Neural progenitor cell (in vitro differentiated cells): ENCODE results near the gene SPRR2A. TPM values are rescaled to one million over a fixed set of nuclear protein-coding genes. Genes with fewer than 3 reads are reported as not detected.
"Not testable (repeated sequence)": the region's sequence is repeated elsewhere in the genome, so short reads cannot be mapped to it uniquely, and the experiment has no call there.

Source experiments
- DNase-seq: peaks from one replicate; pipeline ENCODE4 v3.0.0-alpha.2; 2016; ENCODE audit warnings: low spot score
- H2AFZ ChIP-seq: fragments of 200-600 bp; sonication (generic); replicated peaks from 2 replicates; pipeline ENCODE4 v1.6.1; 2016; ENCODE audit warnings: antibody characterized with exemption
- H3F3A ChIP-seq: fragments of 200-600 bp; sonication (generic); 2 replicates; pipeline ENCODE4 v1.6.1; 2016; ENCODE audit warnings: antibody characterized with exemption, low read depth
- H3K27ac ChIP-seq: fragments of 200-600 bp; sonication (generic); 2 replicates; pipeline ENCODE4 v1.5.1; 2016; ENCODE audit warnings: mild to moderate bottlenecking
- H3K27me3 ChIP-seq: fragments of 200-600 bp; sonication (generic); 2 replicates; pipeline ENCODE4 v1.6.1; 2016; ENCODE audit warnings: mild to moderate bottlenecking, moderate library complexity
- H3K36me3 ChIP-seq: fragments of 200-600 bp; sonication (generic); 2 replicates; pipeline ENCODE4 v1.5.1; 2016
- H3K4me1 ChIP-seq: fragments of 200-600 bp; sonication (generic); 2 replicates; pipeline ENCODE4 v1.6.1; 2016; ENCODE audit warnings: mixed run types
- H3K4me2 ChIP-seq: fragments of 200-600 bp; sonication (generic); 2 replicates; pipeline ENCODE4 v1.6.1; 2016
- H3K4me3 ChIP-seq: fragments of 200-600 bp; sonication (generic); 2 replicates; pipeline ENCODE4 v1.5.1; 2016
- H3K79me2 ChIP-seq: fragments of 200-600 bp; sonication (generic); 2 replicates; pipeline ENCODE4 v1.6.1; 2016; ENCODE audit warnings: low read depth
- H3K9ac ChIP-seq: fragments of 200-600 bp; sonication (generic); 2 replicates; pipeline ENCODE4 v1.6.1; 2016
- H3K9me3 ChIP-seq: fragments of 200-600 bp; sonication (generic); 2 replicates; pipeline ENCODE4 v1.5.1; 2016; ENCODE audit warnings: low read depth
- H4K20me1 ChIP-seq: fragments of 200-600 bp; sonication (generic); 2 replicates; pipeline ENCODE4 v1.6.1; 2016; ENCODE audit warnings: low read depth
- H3K27ac Mint-ChIP-seq: 3 replicates; pipeline ENCODE4 v1.8.0; 2021; ENCODE audit warnings: mixed read lengths
- H3K27me3 Mint-ChIP-seq: 2 replicates; pipeline ENCODE4 v1.8.0; 2022; ENCODE audit warnings: low read depth, mild to moderate bottlenecking, inconsistent platforms, moderate library complexity, mixed read lengths; ENCODE audit not compliant: insufficient read depth
- H3K36me3 Mint-ChIP-seq: 3 replicates; pipeline ENCODE4 v1.8.0; 2021; ENCODE audit warnings: mixed read lengths
- H3K4me1 Mint-ChIP-seq: 3 replicates; pipeline ENCODE4 v1.8.0; 2021; ENCODE audit warnings: mixed read lengths
- H3K4me3 Mint-ChIP-seq: 3 replicates; pipeline ENCODE4 v1.8.0; 2021; ENCODE audit warnings: mild to moderate bottlenecking, moderate library complexity, mixed read lengths
- H3K9me3 Mint-ChIP-seq: 3 replicates; pipeline ENCODE4 v1.8.0; 2020; ENCODE audit warnings: mixed read lengths
- CTCF ChIP-seq: fragments of 200-600 bp; sonication (generic); IDR thresholded peaks from 2 replicates; pipeline ENCODE4 v1.5.1; 2017; ENCODE audit warnings: antibody characterized with exemption, mild to moderate bottlenecking
- EZH2 ChIP-seq: fragments of 200-600 bp; sonication (generic); IDR thresholded peaks from 2 replicates; pipeline ENCODE4 v1.6.1; 2017; ENCODE audit warnings: antibody characterized with exemption, mild to moderate bottlenecking, moderate library complexity
- EZH2phosphoT487 ChIP-seq: fragments of 200-600 bp; sonication (generic); IDR thresholded peaks from 2 replicates; pipeline ENCODE4 v1.6.1; 2017; ENCODE audit warnings: antibody characterized with exemption
- small RNA-seq: library from RNA; depleted of rRNA; stranded (forward); fragments of <200 nt; gene quantifications from one replicate; pipeline ENCODE3, GENCODE V24; 2015
- total RNA-seq: library from RNA; depleted of rRNA; stranded (reverse); fragments of >200 nt; gene quantifications from 2 replicates; pipeline ENCODE4 v1.2.3, GENCODE V29; 2015; ENCODE audit warnings: low replicate concordance

Gene SPRR2A
- total RNA-seq, 1 donor from 2014 or later = not detected

GRCh38 chr1:153023109-153023508 lies 34.2 kb downstream of the SPRR2A start:
- no peak overlapping the region for H3K27ac Mint-ChIP-seq
- Histone ChIP-seq H3K27me3 (no peaks in the 10 kb centered on the region), H4K20me1 (no peaks in the 10 kb centered on the region), H3F3A (no peaks in the 10 kb centered on the region), H3K4me2 (no peak overlapping the region), H3K36me3 (no peaks in the 10 kb centered on the region), H3K4me3 (no peak overlapping the region), H2AFZ (no peak overlapping the region), H3K79me2 (no peaks in the 10 kb centered on the region), H3K9ac (no peak overlapping the region), H3K27ac (no peak overlapping the region), H3K4me1 (no peaks in the 10 kb centered on the region), H3K9me3 (peaks cover 14% of the 10 kb centered on the region)
- H3K27me3 Mint-ChIP-seq = peaks cover 2% of the 10 kb centered on the region
- no peaks in the 10 kb centered on the region for H3K4me1 Mint-ChIP-seq
- H3K9me3 Mint-ChIP-seq = no peaks in the 10 kb centered on the region
- no peak overlapping the region for H3K4me3 Mint-ChIP-seq
- DNase-seq = no peak
- no peaks in the 10 kb centered on the region for H3K36me3 Mint-ChIP-seq
- no peak for TF ChIP-seq CTCF
- no peak for TF ChIP-seq EZH2
- TF ChIP-seq EZH2phosphoT487 = no peak

- not testable (repeated sequence) for H3K4me3 ChIP-seq, H3K4me1 ChIP-seq, H2AFZ ChIP-seq, DNase-seq, H3K27me3 Mint-ChIP-seq, H3K27me3 ChIP-seq, H3K79me2 ChIP-seq, H3K4me1 Mint-ChIP-seq, H3K36me3 ChIP-seq, H3K36me3 Mint-ChIP-seq, H3K4me3 Mint-ChIP-seq, H4K20me1 ChIP-seq, H3K27ac ChIP-seq, H3K4me2 ChIP-seq, H3K9me3 Mint-ChIP-seq, H3F3A ChIP-seq, H3K27ac Mint-ChIP-seq, H3K9ac ChIP-seq, H3K9me3 ChIP-seq
These were observed 35.0 kb downstream of the SPRR2A start for GRCh38 chr1:153022340-153022739.

GRCh38 chr1:153021829-153022228 lies 35.5 kb downstream of the SPRR2A start:
- H3K4me3 Mint-ChIP-seq, H3K27ac ChIP-seq, H3K4me1 ChIP-seq, H3K36me3 ChIP-seq, H3K79me2 ChIP-seq, H3K4me1 Mint-ChIP-seq, H3K9ac ChIP-seq, H3K27me3 Mint-ChIP-seq, H4K20me1 ChIP-seq, H3K36me3 Mint-ChIP-seq, H3K27ac Mint-ChIP-seq, H3K4me2 ChIP-seq, H2AFZ ChIP-seq, H3K9me3 ChIP-seq, H3F3A ChIP-seq, H3K27me3 ChIP-seq, H3K9me3 Mint-ChIP-seq, DNase-seq, H3K4me3 ChIP-seq: not testable (repeated sequence)

GRCh38 chr1:153011235-153011758 lies 46.0 kb downstream of the SPRR2A start:
- H3F3A ChIP-seq, H3K4me1 Mint-ChIP-seq, H3K9me3 ChIP-seq, H3K36me3 Mint-ChIP-seq, H3K4me3 ChIP-seq, H3K27me3 Mint-ChIP-seq, DNase-seq, H3K79me2 ChIP-seq, H3K36me3 ChIP-seq, H3K27ac ChIP-seq, H3K4me1 ChIP-seq, H4K20me1 ChIP-seq, H3K9ac ChIP-seq, H3K27ac Mint-ChIP-seq, H3K27me3 ChIP-seq, H3K4me3 Mint-ChIP-seq, H3K9me3 Mint-ChIP-seq, H2AFZ ChIP-seq, H3K4me2 ChIP-seq: not testable (repeated sequence)

Small RNA genes within 50 kb of the gene (small RNA-seq; reads per million reads assigned to genes)
- gene AL356867.1 (not detected), gene RF00322 (not detected)

Other genes with a start within 250 kb of the SPRR2A start
- not detected in 2 replicates for gene LCE1B, start 245.5 kb downstream of the SPRR2A start, total RNA-seq
- not detected in 2 replicates for gene LCE1A, start 230.0 kb downstream of the SPRR2A start, total RNA-seq
- gene LCE6A, start 214.7 kb downstream of the SPRR2A start, total RNA-seq = not detected in 2 replicates
- not detected in 2 replicates for gene LCE7A, start 197.5 kb downstream of the SPRR2A start, total RNA-seq
- not detected in 2 replicates for gene SMCP, start 179.2 kb downstream of the SPRR2A start, total RNA-seq
- not detected in 2 replicates for gene IVL, start 149.0 kb downstream of the SPRR2A start, total RNA-seq
- not detected in 2 replicates for gene SPRR5, start 110.3 kb downstream of the SPRR2A start, total RNA-seq
- not detected in 2 replicates for gene SPRR4, start 86.9 kb downstream of the SPRR2A start, total RNA-seq
- not detected in 2 replicates for gene SPRR1A, start 73.4 kb downstream of the SPRR2A start, total RNA-seq
- gene SPRR3, start 55.8 kb downstream of the SPRR2A start, total RNA-seq = not detected in 2 replicates
- gene SPRR1B, start 26.3 kb downstream of the SPRR2A start, total RNA-seq = not detected in 2 replicates
- gene SPRR2D, start 16.4 kb downstream of the SPRR2A start, total RNA-seq = not detected in 2 replicates
- not detected in 2 replicates for gene SPRR2B, start 14.1 kb upstream of the SPRR2A start, total RNA-seq
- not detected in 2 replicates for gene SPRR2E, start 37.0 kb upstream of the SPRR2A start, total RNA-seq
- gene SPRR2F, start 56.0 kb upstream of the SPRR2A start, total RNA-seq = not detected in 2 replicates
- not detected in 2 replicates for gene SPRR2G, start 93.4 kb upstream of the SPRR2A start, total RNA-seq
- gene LELP1, start 145.9 kb upstream of the SPRR2A start, total RNA-seq = not detected in 2 replicates
- not detected in 2 replicates for gene PRR9, start 160.1 kb upstream of the SPRR2A start, total RNA-seq
- not detected in 2 replicates for gene LORICRIN, start 202.2 kb upstream of the SPRR2A start, total RNA-seq